ENCODE data around the gene RBM44.
A peak's percentile ranks its signal among the peaks of the same experiment; 100 is the strongest.
"Not testable (repeated sequence)": the region's sequence is repeated elsewhere in the genome, so short reads cannot be mapped to it uniquely, and the experiment has no call there.

RBM44 gene

DNA sequence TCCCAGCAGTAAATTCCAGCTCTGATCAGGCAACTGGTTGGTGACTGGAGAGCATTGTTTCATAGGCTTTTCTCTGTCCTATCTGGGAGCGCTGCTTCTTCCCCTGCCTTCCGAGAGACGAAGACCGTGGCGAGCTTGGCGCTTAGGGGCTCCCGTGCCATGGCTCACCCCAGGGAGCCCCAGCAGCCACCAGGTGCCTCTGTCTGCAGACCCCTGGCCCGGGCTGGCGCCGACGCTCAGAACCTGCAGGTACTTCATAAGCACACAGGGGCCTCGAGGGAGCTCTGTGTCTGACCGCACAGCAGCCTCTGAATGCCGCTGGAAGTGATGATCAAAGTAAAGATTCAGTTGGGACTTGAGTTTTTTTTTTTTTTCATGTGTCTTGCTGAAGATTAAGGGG, 19.1 kb upstream of the RBM44 start:
- no peak overlapping the region for H3K14ac ChIP-seq (ENCODE audit: low read length)
- H3K9ac ChIP-seq (ENCODE audit: low read depth, low read length, poor library complexity): no peak overlapping the region
- H3K4ac ChIP-seq (ENCODE audit: low read length): no peak overlapping the region
- peaks cover 3 to 9% of the 10 kb centered on the region in 2 donors for H3K9me3 ChIP-seq (replicated peaks in 1 of 2; ENCODE audit: control insufficient read depth in 2 of 2, insufficient read depth in 1 of 2, low read depth in 1 of 2, low read length in 2 of 2)
- H2BK120ac ChIP-seq (ENCODE audit: low read depth, low read length): no peak overlapping the region
- no CpG with 5 or more reads among the region's 14 CpGs for WGBS, 2 donors (ENCODE audit: extremely low coverage in 2 of 2, insufficient read length in 2 of 2, insufficient replicate concordance in 1 of 2)
- no peak overlapping the region for H3K4me3 ChIP-seq (ENCODE audit: low read length in 2 of 2)
- H3K36me3 ChIP-seq (replicated peaks in 1 of 2; ENCODE audit: control insufficient read depth in 2 of 2, insufficient read depth in 2 of 2, low read length in 2 of 2): peaks cover 6 to 60% of the 10 kb centered on the region in 2 donors
- no peak overlapping the region for H3K18ac ChIP-seq (ENCODE audit: low read length)
- H2AFZ ChIP-seq (ENCODE audit: low read length): no peak overlapping the region
- H2BK12ac ChIP-seq (ENCODE audit: low read length): no peak overlapping the region
- H3K79me1 ChIP-seq (ENCODE audit: low read depth, low read length): no peaks in the 10 kb centered on the region
- H3K23ac ChIP-seq (ENCODE audit: low read depth, low read length, poor library complexity): no peak overlapping the region
- no peaks in the 10 kb centered on the region for H3K4me1 ChIP-seq (ENCODE audit: control insufficient read depth in 2 of 2, insufficient read depth in 1 of 2, low read depth in 1 of 2, low read length in 2 of 2)
- H4K91ac ChIP-seq (ENCODE audit: low read depth, low read length, poor library complexity): no peak overlapping the region
- no peak overlapping the region for H3K27ac ChIP-seq (replicated peaks; ENCODE audit: low read length)
- H4K8ac ChIP-seq (ENCODE audit: low read depth, low read length): no peak overlapping the region
- no peaks in the 10 kb centered on the region for H3K27me3 ChIP-seq (ENCODE audit: control insufficient read depth in 3 of 3, insufficient read depth in 3 of 3, low read depth in 1 of 3, low read length in 3 of 3)
- no peak for DNase-seq (ENCODE audit: low spot score)
- H3K4me2 ChIP-seq (ENCODE audit: insufficient read depth, low read length, poor library complexity, severe bottlenecking): no peak overlapping the region
- no peak overlapping the region for H2BK15ac ChIP-seq (ENCODE audit: low read length)
- no peak overlapping the region for H2AK5ac ChIP-seq (ENCODE audit: low read depth, low read length)
- no peak overlapping the region for H2BK5ac ChIP-seq (ENCODE audit: low read length)

DNA sequence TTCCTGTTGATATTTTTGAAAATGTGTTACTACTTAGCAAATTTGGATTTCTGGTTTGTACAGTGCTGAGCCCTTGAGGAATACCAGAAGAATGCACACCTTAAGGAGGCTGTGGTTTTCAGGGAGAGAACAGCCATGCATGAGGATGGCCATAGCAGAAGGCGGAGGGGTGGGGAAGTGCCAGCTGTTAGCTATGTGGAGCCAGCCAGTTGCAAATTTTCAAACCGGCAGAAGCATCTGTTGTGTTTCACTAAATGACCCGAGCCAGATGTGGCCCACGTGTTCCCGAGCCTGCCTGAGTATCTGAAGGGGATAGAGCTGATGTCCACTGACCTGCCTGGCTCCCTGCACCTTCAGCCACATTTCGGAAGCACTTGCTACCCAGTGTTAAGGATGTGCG, 16.4 kb upstream of the RBM44 start:
- Histone ChIP-seq H2BK15ac (ENCODE audit: low read length) (no peak overlapping the region), H3K9me3 (replicated peaks in 1 of 2; ENCODE audit: control insufficient read depth in 2 of 2, insufficient read depth in 1 of 2, low read depth in 1 of 2, low read length in 2 of 2) (peaks cover 3 to 16% of the 10 kb centered on the region in 2 donors), H3K18ac (ENCODE audit: low read length) (no peak overlapping the region), H3K23ac (ENCODE audit: low read depth, low read length, poor library complexity) (peak overlapping the region; percentile 9), H3K27ac (replicated peaks; ENCODE audit: low read length) (no peak overlapping the region), H3K4me3 (ENCODE audit: low read length in 2 of 2) (no peak overlapping the region), H3K14ac (ENCODE audit: low read length) (no peak overlapping the region), H3K4me2 (ENCODE audit: insufficient read depth, low read length, poor library complexity, severe bottlenecking) (no peak overlapping the region), H4K8ac (ENCODE audit: low read depth, low read length) (no peak overlapping the region), H3K4ac (ENCODE audit: low read length) (no peak overlapping the region), H2BK12ac (ENCODE audit: low read length) (no peak overlapping the region), H2BK120ac (ENCODE audit: low read depth, low read length) (no peak overlapping the region), H2AFZ (ENCODE audit: low read length) (no peak overlapping the region), H3K9ac (ENCODE audit: low read depth, low read length, poor library complexity) (no peak overlapping the region), H2AK5ac (ENCODE audit: low read depth, low read length) (no peak overlapping the region), H3K4me1 (ENCODE audit: control insufficient read depth in 2 of 2, insufficient read depth in 1 of 2, low read depth in 1 of 2, low read length in 2 of 2) (no peaks in the 10 kb centered on the region), H3K36me3 (replicated peaks in 1 of 2; ENCODE audit: control insufficient read depth in 2 of 2, insufficient read depth in 2 of 2, low read length in 2 of 2) (peaks cover 6 to 42% of the 10 kb centered on the region in 2 donors), H2BK5ac (ENCODE audit: low read length) (no peak overlapping the region), H3K79me1 (ENCODE audit: low read depth, low read length) (no peaks in the 10 kb centered on the region), H4K91ac (ENCODE audit: low read depth, low read length, poor library complexity) (no peak overlapping the region), H3K27me3 (ENCODE audit: control insufficient read depth in 3 of 3, insufficient read depth in 3 of 3, low read depth in 1 of 3, low read length in 3 of 3) (no peaks in the 10 kb centered on the region)
- no peak for DNase-seq (ENCODE audit: low spot score)
- WGBS, 2 donors (ENCODE audit: extremely low coverage in 2 of 2, insufficient read length in 2 of 2, insufficient replicate concordance in 1 of 2): no CpG with 5 or more reads among the region's 7 CpGs

DNA sequence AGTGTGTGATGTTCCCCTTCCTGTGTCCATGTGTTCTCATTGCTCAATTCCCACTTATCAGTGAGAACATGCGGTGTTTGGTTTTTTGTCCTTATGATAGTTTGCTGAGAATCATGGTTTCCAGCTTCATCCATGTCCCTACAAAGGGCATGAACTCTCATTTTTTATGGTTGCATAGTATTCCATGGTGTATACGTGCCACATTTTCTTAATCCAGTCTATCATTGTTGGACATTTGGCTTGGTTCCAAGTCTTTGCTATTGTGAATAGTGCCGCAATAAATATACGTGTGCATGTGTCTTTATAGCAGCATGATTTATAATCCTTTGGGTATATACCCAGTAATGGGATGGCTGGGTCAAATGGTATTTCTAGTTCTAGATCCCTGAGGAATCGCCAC, 14.9 kb upstream of the RBM44 start:
- not testable (repeated sequence) for H3K4me1 ChIP-seq (ENCODE audit: control insufficient read depth in 2 of 2, insufficient read depth in 1 of 2, low read depth in 1 of 2, low read length in 2 of 2); H3K4ac ChIP-seq (ENCODE audit: low read length); H3K79me1 ChIP-seq (ENCODE audit: low read depth, low read length); H3K4me3 ChIP-seq (ENCODE audit: low read length in 2 of 2); H3K27me3 ChIP-seq (ENCODE audit: control insufficient read depth in 3 of 3, insufficient read depth in 3 of 3, low read depth in 1 of 3, low read length in 3 of 3); H4K91ac ChIP-seq (ENCODE audit: low read depth, low read length, poor library complexity); H4K8ac ChIP-seq (ENCODE audit: low read depth, low read length); H3K23ac ChIP-seq (ENCODE audit: low read depth, low read length, poor library complexity); H2BK5ac ChIP-seq (ENCODE audit: low read length); H3K18ac ChIP-seq (ENCODE audit: low read length); H3K27ac ChIP-seq (replicated peaks; ENCODE audit: low read length); H2BK15ac ChIP-seq (ENCODE audit: low read length); H3K9me3 ChIP-seq (replicated peaks in 1 of 2; ENCODE audit: control insufficient read depth in 2 of 2, insufficient read depth in 1 of 2, low read depth in 1 of 2, low read length in 2 of 2); H2AK5ac ChIP-seq (ENCODE audit: low read depth, low read length); H3K9ac ChIP-seq (ENCODE audit: low read depth, low read length, poor library complexity); DNase-seq (ENCODE audit: low spot score); H2BK12ac ChIP-seq (ENCODE audit: low read length); H2BK120ac ChIP-seq (ENCODE audit: low read depth, low read length); H3K14ac ChIP-seq (ENCODE audit: low read length); H2AFZ ChIP-seq (ENCODE audit: low read length); H3K4me2 ChIP-seq (ENCODE audit: insufficient read depth, low read length, poor library complexity, severe bottlenecking)
- WGBS, 2 donors (ENCODE audit: extremely low coverage in 2 of 2, insufficient read length in 2 of 2, insufficient replicate concordance in 1 of 2): no CpG with 5 or more reads among the region's 5 CpGs
- peaks cover 4 to 32% of the 10 kb centered on the region in 2 donors for H3K36me3 ChIP-seq (replicated peaks in 1 of 2; ENCODE audit: control insufficient read depth in 2 of 2, insufficient read depth in 2 of 2, low read length in 2 of 2)

DNA sequence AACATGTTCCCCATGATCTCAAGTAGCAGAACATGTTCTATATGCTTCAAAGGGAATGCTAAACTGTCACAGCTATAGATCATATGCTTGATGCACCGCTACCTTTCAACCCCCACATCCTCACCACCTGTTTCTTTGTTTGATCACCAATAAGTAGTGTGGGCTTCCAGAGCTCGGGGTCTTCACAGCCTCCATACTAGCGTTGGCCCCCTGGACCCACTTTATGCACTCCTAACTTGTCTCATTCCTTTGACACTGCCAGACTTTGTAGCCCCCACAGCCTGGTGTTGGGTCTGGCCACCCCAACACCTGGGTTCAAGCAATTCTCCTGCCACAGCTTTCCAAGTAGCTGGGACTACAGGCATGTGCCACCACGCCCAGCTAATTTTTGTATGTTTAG, 11.6 kb upstream of the RBM44 start:
- peaks cover 0 to 2% (median 0%) of the 10 kb centered on the region in 3 experiments for H3K27me3 ChIP-seq (ENCODE audit: control insufficient read depth in 3 of 3, insufficient read depth in 3 of 3, low read depth in 1 of 3, low read length in 3 of 3)
- no peak overlapping the region for H3K4me2 ChIP-seq (ENCODE audit: insufficient read depth, low read length, poor library complexity, severe bottlenecking)
- H3K4ac ChIP-seq (ENCODE audit: low read length): no peak overlapping the region
- no peak overlapping the region for H4K8ac ChIP-seq (ENCODE audit: low read depth, low read length)
- H2BK120ac ChIP-seq (ENCODE audit: low read depth, low read length): no peak overlapping the region
- no peak overlapping the region for H2AFZ ChIP-seq (ENCODE audit: low read length)
- no peak overlapping the region for H2BK15ac ChIP-seq (ENCODE audit: low read length)
- no peak overlapping the region for H3K27ac ChIP-seq (replicated peaks; ENCODE audit: low read length)
- H3K4me1 ChIP-seq (ENCODE audit: control insufficient read depth in 2 of 2, insufficient read depth in 1 of 2, low read depth in 1 of 2, low read length in 2 of 2): no peaks in the 10 kb centered on the region
- WGBS, 2 donors (ENCODE audit: extremely low coverage in 2 of 2, insufficient read length in 2 of 2, insufficient replicate concordance in 1 of 2): no CpG with 5 or more reads among the region's 4 CpGs
- peaks cover 0 to 2% of the 10 kb centered on the region in 2 donors for H3K36me3 ChIP-seq (replicated peaks in 1 of 2; ENCODE audit: control insufficient read depth in 2 of 2, insufficient read depth in 2 of 2, low read length in 2 of 2)
- H2AK5ac ChIP-seq (ENCODE audit: low read depth, low read length): no peak overlapping the region
- no peaks in the 10 kb centered on the region for H3K79me1 ChIP-seq (ENCODE audit: low read depth, low read length)
- no peak overlapping the region for H2BK5ac ChIP-seq (ENCODE audit: low read length)
- no peak overlapping the region for H3K23ac ChIP-seq (ENCODE audit: low read depth, low read length, poor library complexity)
- no peak for DNase-seq (ENCODE audit: low spot score)
- H3K9me3 ChIP-seq (replicated peaks in 1 of 2; ENCODE audit: control insufficient read depth in 2 of 2, insufficient read depth in 1 of 2, low read depth in 1 of 2, low read length in 2 of 2): peaks cover 0 to 7% of the 10 kb centered on the region in 2 donors
- no peak overlapping the region for H3K4me3 ChIP-seq (ENCODE audit: low read length in 2 of 2)
- H3K18ac ChIP-seq (ENCODE audit: low read length): no peak overlapping the region
- H3K9ac ChIP-seq (ENCODE audit: low read depth, low read length, poor library complexity): no peak overlapping the region
- no peak overlapping the region for H4K91ac ChIP-seq (ENCODE audit: low read depth, low read length, poor library complexity)
- no peak overlapping the region for H2BK12ac ChIP-seq (ENCODE audit: low read length)
- H3K14ac ChIP-seq (ENCODE audit: low read length): no peak overlapping the region
